ENCODE measurements around the gene COX7A2L.

COX7A2L gene

DNA sequence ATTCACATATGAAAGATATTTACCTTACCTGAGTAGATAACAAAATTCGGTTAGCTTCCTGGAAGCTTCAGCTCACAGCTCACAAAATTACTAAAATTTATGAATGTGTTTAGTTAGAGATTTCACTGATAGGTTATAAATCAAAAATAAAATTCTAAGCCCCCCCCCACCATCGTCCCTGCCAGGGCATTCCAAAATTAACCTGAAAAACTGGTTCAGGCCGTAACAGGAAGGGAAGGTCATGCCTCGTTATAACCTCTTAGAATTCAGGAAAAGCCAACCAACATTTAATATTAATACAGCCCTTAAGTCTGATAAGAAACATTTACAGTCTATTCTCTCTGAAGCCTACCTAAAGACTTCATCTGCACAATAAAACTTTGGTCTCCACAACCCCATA, 48.9 kb downstream of the COX7A2L start:
- no peak for TF ChIP-seq CTCF (conservative IDR thresholded peaks at IDR 0.05)

DNA sequence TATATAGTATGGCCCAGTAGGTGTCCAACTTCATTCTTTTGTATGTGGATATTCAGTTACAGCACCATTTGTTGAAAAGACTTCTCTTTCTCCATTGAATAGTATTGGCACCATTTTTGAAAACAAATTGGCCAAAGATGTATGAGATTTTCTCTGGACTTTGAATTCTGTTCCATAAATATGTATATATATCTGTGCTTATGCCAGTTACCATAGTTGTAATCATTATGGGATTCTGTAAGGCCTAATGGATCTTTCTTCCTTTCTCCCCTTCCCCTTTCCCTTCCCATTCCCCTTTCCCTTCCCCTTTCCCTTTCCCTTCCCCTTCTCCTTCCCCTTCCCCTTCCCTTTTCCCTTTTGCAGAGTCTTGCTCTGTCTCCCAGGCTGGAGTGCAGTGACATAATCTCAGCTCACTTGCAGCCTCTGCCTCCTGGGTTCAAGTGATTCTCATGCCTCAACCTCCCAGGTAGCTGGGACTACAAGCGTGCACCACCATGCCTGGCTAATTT, 51.0 kb downstream of the COX7A2L start:
- H3K27ac ChIP-seq: peak overlapping the region; percentile 95
- no peak for TF ChIP-seq CTCF (conservative IDR thresholded peaks at IDR 0.05)

More for the DNA sequence above, 48.9 kb downstream of the COX7A2L start:
- peak overlapping the region; percentile 95 for H3K27ac ChIP-seq

DNA sequence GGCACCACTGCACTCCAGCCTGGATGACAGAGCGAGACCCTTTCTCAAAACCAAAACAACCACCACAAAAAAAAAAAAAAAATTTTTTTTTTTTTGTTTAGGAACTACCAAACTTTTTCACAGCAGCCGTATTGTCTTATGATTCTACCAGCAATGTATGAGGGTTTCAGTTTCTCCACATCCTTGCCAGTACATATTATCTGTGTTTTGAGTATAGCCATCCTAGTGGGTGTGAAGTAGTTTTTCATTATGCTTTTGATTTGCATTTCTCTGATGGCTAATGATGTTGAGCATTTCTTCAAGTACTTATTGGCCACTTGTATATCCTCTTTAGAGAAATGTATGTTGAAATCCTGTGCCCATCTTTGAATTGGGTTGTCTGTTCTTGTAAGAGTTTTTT, 51.7 kb downstream of the COX7A2L start:
- TF ChIP-seq CTCF (conservative IDR thresholded peaks at IDR 0.05): no peak
- peak overlapping the region; percentile 95; the same call in 1 of the 2 replicates for H3K27ac ChIP-seq

DNA sequence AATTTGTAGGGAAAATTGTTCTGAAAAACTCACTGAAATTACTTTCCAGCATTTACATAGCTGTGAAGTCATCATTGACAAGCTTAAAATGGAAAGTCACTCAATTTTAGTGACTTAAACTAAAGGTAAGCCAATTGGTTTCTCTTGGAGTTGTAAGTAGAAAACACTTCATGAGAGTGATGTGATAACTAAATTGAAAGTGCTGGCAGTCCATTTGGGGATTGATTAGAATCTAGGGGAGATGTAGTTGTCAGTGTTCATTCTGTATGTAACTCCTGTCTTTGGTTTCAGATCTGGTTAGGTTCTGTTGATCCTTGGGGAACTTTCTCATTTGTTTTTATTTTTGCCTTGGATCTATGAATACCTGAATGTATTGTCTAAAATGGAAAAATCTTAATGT, 53.8 kb downstream of the COX7A2L start:
- no peak overlapping the region for H3K27ac ChIP-seq
- TF ChIP-seq CTCF (conservative IDR thresholded peaks at IDR 0.05): no peak

DNA sequence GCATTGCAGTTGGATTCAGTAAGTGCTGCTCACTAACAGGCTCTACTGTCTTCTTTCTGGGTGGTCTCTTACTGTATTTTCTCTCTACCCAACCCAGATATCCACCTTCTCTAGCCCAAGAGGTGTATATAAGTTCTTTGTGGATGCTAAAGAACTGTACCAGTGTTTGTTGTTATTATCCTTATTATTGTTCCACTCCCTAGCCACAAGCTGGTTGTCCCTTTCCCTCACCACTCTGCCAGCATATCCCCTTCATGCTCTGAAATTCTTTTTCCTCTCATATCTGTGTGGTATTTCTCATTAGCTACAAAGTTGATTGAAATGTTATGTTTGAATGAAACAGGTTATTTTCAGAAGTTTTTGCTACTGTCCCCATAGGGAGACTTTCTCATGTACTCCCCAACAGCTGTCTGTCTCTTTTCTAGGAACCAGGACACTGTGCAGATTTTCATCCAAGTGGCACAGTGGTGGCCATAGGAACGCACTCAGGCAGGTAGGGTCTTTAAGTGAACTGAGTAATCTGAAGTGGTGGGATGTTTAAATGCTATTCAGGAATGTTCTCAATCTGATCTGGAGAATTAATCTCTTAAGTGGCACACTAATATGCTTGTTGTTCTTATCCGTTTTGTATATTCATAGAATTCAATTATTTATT, 56.8 kb downstream of the COX7A2L start:
- no peak for TF ChIP-seq CTCF (conservative IDR thresholded peaks at IDR 0.05)
- no peak overlapping the region for H3K27ac ChIP-seq

- no peak overlapping the region for H3K27ac ChIP-seq
- no peak for TF ChIP-seq CTCF (conservative IDR thresholded peaks at IDR 0.05)
Observed at GRCh38 chr2:42303252-42303651, 57.8 kb downstream of the COX7A2L start.

- TF ChIP-seq CTCF (conservative IDR thresholded peaks at IDR 0.05): no peak
- no peak overlapping the region for H3K27ac ChIP-seq
Observed at GRCh38 chr2:42300527-42300926, 60.5 kb downstream of the COX7A2L start.
